Measurements from ENCODE around the gene EPAS1. TPM values are rescaled to one million over a fixed set of nuclear protein-coding genes. Genes with fewer than 3 reads are reported as not detected.

The EPAS1 gene
- total and polyA plus RNA-seq, 7 donors: 39.2 to 123 (median 80.4) TPM

GRCh38 chr2:46347648-46348280 lies 50.6 kb downstream of the EPAS1 start:
- no peak overlapping the region for H3K27ac ChIP-seq
- H3K4me3 ChIP-seq: no peak overlapping the region
- peaks cover 0 to 13% of the 10 kb centered on the region in 2 donors for H3K36me3 ChIP-seq (ENCODE audit: insufficient read depth in 1 of 2, low read depth in 1 of 2)
- no peaks in the 10 kb centered on the region for H3K27me3 ChIP-seq (ENCODE audit: insufficient read depth in 3 of 3, low read length in 2 of 3)
- no peak for TF ChIP-seq CTCF (IDR thresholded peaks at IDR 0.05)
- intact Hi-C loops (cut with DNase I): no loop called here
- DNase-seq (no peak), ATAC-seq (no peak)
- peaks cover 18% of the 10 kb centered on the region for H3K4me1 ChIP-seq
- WGBS, 3 donors: 69 to 80% (median 76%) methylated on average over 11 of the region's 11 CpGs
- no peaks in the 10 kb centered on the region for H3K9me3 ChIP-seq

- Histone ChIP-seq H3K9me3 (no peaks in the 10 kb centered on the region), H3K4me3 (no peak overlapping the region), H3K4me1 (peaks cover 18% of the 10 kb centered on the region), H3K27me3 (ENCODE audit: insufficient read depth in 3 of 3, low read length in 2 of 3) (no peaks in the 10 kb centered on the region), H3K36me3 (ENCODE audit: insufficient read depth in 1 of 2, low read depth in 1 of 2) (peaks cover 0 to 18% of the 10 kb centered on the region in 2 donors), H3K27ac (peak overlapping the region; percentile 27)
- ATAC-seq (no peak), DNase-seq (no peak)
- WGBS, 3 donors: 76 to 81% (median 80%) methylated on average over 6 of the region's 6 CpGs
- intact Hi-C loops (cut with DNase I): no loop called here
- TF ChIP-seq CTCF (IDR thresholded peaks at IDR 0.05): no peak
Measured at GRCh38 chr2:46349115-46349547, 51.9 kb downstream of the EPAS1 start.

- no peaks in the 10 kb centered on the region for H3K27me3 ChIP-seq (ENCODE audit: insufficient read depth in 3 of 3, low read length in 2 of 3)
- intact Hi-C loops (cut with DNase I): no loop called here
- ATAC-seq (peak in 1 of 4 donors; percentile 15), DNase-seq (no peak)
- no peaks in the 10 kb centered on the region for H3K9me3 ChIP-seq
- WGBS, 3 donors: 61 to 68% (median 62%) methylated on average over 8 of the region's 8 CpGs
- H3K4me1 ChIP-seq: peaks cover 18% of the 10 kb centered on the region
- H3K27ac ChIP-seq: peak overlapping the region; percentile 54
- H3K36me3 ChIP-seq (ENCODE audit: insufficient read depth in 1 of 2, low read depth in 1 of 2): peaks cover 0 to 25% of the 10 kb centered on the region in 2 donors
- no peak for TF ChIP-seq CTCF (IDR thresholded peaks at IDR 0.05)
- H3K4me3 ChIP-seq: no peak overlapping the region
Measured at GRCh38 chr2:46350029-46350689, 53.0 kb downstream of the EPAS1 start.

GRCh38 chr2:46351098-46351749 lies 54.0 kb downstream of the EPAS1 start:
- Histone ChIP-seq H3K27ac (peak overlapping the region; percentile 54), H3K9me3 (no peaks in the 10 kb centered on the region), H3K36me3 (ENCODE audit: insufficient read depth in 1 of 2, low read depth in 1 of 2) (peaks cover 0 to 36% of the 10 kb centered on the region in 2 donors), H3K4me3 (peak overlapping the region; percentile 20), H3K27me3 (ENCODE audit: insufficient read depth in 3 of 3, low read length in 2 of 3) (no peaks in the 10 kb centered on the region), H3K4me1 (peaks cover 14% of the 10 kb centered on the region)
- TF ChIP-seq CTCF (IDR thresholded peaks at IDR 0.05): no peak
- 60 to 85% (median 71%) methylated on average over 5 of the region's 5 CpGs for WGBS, 3 donors
- intact Hi-C loops (cut with DNase I): no loop called here
- DNase-seq (no peak), ATAC-seq (no peak)

All from psoas muscle (tissue), 8 donors.